COLO668 (cell line): ENCODE results near the gene AKT1S1.
A peak's percentile ranks its signal among the peaks of the same experiment; 100 is the strongest.
"Not testable (repeated sequence)": the region's sequence is repeated elsewhere in the genome, so short reads cannot be mapped to it uniquely, and the experiment has no call there.

Experiments used
- DNase-seq: peaks from one replicate; lab custom pipeline; 2025; ENCODE audit not compliant: unreplicated experiment; lab: John Stamatoyannopoulos, UW

The AKT1S1 gene

DNA sequence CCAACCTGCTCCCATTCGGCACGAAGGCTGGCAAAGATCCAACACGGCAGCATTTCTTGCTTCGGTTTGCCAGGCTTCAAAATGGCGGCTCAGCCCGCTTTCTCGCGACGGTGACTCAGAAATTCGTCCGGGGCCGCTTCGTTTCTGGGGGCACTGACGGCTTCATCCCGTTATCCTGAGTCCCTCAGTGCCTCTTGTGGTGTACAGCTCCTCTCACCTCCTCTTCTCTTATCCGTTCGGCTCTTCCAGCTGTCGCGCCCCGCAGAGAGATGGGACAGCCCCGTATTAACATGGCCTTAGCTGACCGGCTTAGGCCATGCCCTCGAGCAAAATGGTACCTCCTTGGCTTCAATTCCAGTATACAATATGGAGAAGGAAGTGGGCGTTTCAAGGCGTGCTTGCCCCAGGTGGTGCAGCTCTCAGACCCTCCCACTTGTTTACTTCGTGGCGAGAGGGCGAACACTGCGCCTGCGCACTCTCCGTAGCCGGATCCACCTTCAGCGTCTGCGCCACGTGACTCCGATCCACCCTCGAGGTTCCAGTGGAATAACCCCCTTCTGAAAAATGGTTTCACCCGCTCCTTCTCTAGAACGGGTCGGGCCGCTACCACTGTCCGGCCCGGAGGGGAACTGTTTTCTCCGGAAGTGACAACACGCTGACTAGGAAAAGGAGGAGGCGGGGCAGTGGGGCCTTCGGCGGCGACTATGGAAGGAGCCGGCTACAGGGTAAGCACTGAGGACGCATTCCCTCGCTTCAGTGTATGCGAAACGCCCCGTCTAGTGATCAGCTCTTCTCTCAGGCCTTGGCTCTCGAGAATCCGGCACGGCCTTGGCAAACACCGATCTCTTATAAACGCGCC, at the start of gene AKT1S1, which contains the start of gene TBC1D17:
TSS of gene AKT1S1 (minus strand) at position 336 of the 859 bp plus-strand sequence. CDS start 4,060 bp downstream, outside the sequence.
TSS of gene TBC1D17 (plus strand) at position 683 of the 859 bp plus-strand sequence. CDS start at position 705, 22 bp downstream.
- DNase-seq = peak; percentile 98

DNA sequence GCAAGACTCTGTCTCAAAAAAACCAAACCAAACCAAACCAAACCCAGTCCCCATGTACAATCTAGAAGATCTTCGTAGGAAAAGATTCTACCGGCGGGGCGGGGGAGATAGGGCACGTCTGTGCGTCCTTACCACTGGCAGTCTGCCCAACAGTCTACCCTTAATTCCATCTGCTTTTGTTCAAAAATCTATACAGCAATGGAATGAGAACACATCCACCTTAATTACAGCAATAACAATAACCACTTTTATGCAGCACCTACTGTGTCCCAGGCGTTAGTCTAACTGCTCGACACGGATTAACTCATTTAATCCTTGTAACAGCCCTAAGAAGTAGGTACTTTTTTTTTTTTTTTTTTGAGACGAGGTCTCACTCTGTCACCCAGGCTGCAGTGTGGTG, 49.4 kb upstream of the AKT1S1 start:
- no peak for DNase-seq

GRCh38 chr19:49925486-49925885, 48.3 kb upstream of the AKT1S1 start:
- DNase-seq = no peak

DNA sequence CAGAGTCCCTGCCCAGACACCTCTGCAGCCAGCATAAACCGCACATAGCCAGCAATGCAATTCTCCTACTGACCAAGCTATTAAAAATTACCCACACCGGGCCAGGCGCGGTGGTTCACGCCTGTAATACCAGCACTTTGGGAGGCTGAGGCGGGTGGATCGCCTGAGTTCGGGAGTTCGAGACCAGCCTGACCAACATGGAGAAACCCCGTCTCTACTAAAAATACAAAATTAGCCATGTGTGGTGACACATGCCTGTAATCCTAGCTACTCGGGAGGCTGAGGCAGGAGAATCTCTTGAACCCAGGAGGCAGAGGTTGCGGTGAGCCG, 47.7 kb upstream of the AKT1S1 start:
- DNase-seq = not testable (repeated sequence)

GRCh38 chr19:49924004-49924880, 47.1 kb upstream of the AKT1S1 start:
- DNase-seq = no peak

GRCh38 chr19:49923055-49924003, 46.2 kb upstream of the AKT1S1 start:
- DNase-seq = no peak

GRCh38 chr19:49921871-49922795, 45.0 kb upstream of the AKT1S1 start:
- no peak for DNase-seq

GRCh38 chr19:49920624-49921363, 43.6 kb upstream of the AKT1S1 start:
- DNase-seq = peak; percentile 89

- DNase-seq = no peak
These were observed 40.9 kb upstream of the AKT1S1 start for GRCh38 chr19:49918089-49918488.

GRCh38 chr19:49916839-49917733, 39.9 kb upstream of the AKT1S1 start:
- DNase-seq = no peak

- DNase-seq = no peak
These were observed 38.1 kb upstream of the AKT1S1 start for GRCh38 chr19:49915271-49915670.

DNA sequence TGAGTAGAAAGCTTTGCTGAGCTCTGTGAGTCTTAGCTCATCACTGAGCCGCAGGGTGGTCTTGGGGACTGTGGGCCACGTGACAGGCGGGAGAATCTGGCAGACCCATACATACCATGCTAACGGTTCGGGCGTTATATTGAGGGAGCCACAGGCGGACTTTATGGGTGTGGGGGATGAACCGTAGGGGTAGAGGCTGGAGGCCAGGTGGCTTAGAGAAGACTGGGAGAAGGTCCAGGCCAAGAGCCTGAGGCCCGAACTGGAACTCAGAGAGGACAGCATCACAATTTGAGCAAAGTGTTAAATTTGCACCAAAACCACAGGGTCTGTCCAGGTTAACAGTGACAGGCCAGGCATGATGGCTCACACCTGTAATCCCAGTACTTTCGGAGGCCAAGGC, 36.6 kb upstream of the AKT1S1 start:
- no peak for DNase-seq

GRCh38 chr19:49912965-49913685, 36.0 kb upstream of the AKT1S1 start:
- DNase-seq = no peak

DNA sequence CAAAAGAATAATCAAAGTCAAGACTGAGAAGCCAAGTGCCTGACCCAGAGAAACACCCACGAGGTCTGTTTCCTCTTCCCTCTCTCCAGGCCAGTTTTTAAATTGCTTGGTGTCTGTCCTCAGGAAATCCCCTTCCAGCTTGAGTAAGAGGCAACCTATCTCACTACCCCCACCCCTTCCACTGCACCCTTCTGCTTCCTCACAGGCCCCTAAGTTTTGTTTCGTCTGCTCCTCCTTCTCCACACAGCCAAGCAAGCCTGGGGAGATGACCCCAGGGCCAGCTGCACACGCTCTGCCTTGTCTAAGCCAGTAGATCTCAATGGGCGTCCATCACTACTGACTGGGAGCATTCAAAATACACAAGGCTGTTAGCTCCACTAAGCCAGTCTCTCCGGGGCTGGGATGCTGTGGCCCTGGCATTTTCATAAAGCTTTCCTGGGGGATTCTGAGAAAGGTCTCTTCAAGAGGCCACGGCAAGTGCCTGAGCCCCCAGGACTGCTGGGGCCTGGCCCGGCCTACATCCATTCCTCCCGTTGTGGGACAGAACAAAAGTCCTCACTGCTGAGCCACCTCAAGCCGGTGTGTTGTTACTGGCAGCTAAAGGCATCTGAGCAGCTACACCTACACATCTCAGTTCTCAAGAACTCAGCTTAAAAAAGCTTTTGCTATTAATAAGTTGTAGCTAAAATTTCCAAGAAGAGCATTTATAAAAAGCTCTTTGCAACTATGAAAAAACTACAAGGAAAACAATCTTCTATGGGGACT, 34.4 kb upstream of the AKT1S1 start:
- DNase-seq = no peak

GRCh38 chr19:49910179-49910578, 33.0 kb upstream of the AKT1S1 start:
- no peak for DNase-seq
